IMR-90 (cell line): Measurements from ENCODE around the gene KCTD5. TPM values are rescaled to one million over a fixed set of nuclear protein-coding genes. Genes with fewer than 3 reads are reported as not detected.

Experiments
- ATAC-seq: fragments of 200-7000 bp; cut with Tn5 transposase; 2 replicates; pipeline ENCODE4 v1.9.1; 2020; ENCODE audit warnings: low read depth, mild to moderate bottlenecking, moderate library complexity
- BruUV-seq: library from RNA; stranded (reverse); fragments of 400-500 nt; replicated peaks from 2 replicates; lab custom pipeline; 2021; lab: Mats Ljungman, UMichigan
- CTCF ChIA-PET: fragments of 300-600 bp; formaldehyde crosslinking; extraction: SDS; loops from one replicate; lab custom pipeline; 2021; ENCODE audit warnings: antibody characterized with exemption; lab: Yijun Ruan, JAX
- POLR2A ChIA-PET: fragments of 300-600 bp; sonication (Branson Sonifier 250); formaldehyde crosslinking; loops from one replicate; lab custom pipeline; 2022; ENCODE audit warnings: antibody characterized with exemption; ENCODE audit not compliant: unreplicated experiment; lab: Charles Lee
- DNase-seq: peaks from one replicate; pipeline ENCODE4 v3.0.0; 2013
- H2AFZ ChIP-seq: replicated peaks from 2 replicates; pipeline ENCODE3; 2013; ENCODE audit warnings: low read length, mild to moderate bottlenecking; ENCODE audit not compliant: poor library complexity
- H2AK5ac ChIP-seq: 2 replicates; pipeline ENCODE4 v1.6.1; 2013; ENCODE audit warnings: low read depth, low read length, inconsistent platforms
- H2AK9ac ChIP-seq: replicated peaks from 2 replicates; pipeline ENCODE3; 2013; ENCODE audit warnings: mild to moderate bottlenecking, low read depth, low read length, moderate library complexity; ENCODE audit not compliant: poor library complexity
- H2BK120ac ChIP-seq: 2 replicates; pipeline ENCODE4 v1.6.1; 2013; ENCODE audit warnings: low read depth, low read length, inconsistent platforms
- H2BK15ac ChIP-seq: 3 replicates; pipeline ENCODE4 v1.6.1; 2013; ENCODE audit warnings: low read depth, low read length, inconsistent platforms
- H2BK20ac ChIP-seq: 2 replicates; pipeline ENCODE4 v1.6.1; 2013; ENCODE audit warnings: low read depth, mild to moderate bottlenecking, inconsistent platforms, low read length, moderate library complexity
- H2BK5ac ChIP-seq: 2 replicates; pipeline ENCODE4 v1.6.1; 2013; ENCODE audit warnings: mild to moderate bottlenecking, low read depth, low read length, inconsistent platforms; ENCODE audit not compliant: poor library complexity, severe bottlenecking
- H3K14ac ChIP-seq: replicated peaks from 2 replicates; pipeline ENCODE4 v1.6.1; 2013; ENCODE audit warnings: low read depth, low read length, inconsistent platforms
- H3K18ac ChIP-seq: 2 replicates; pipeline ENCODE4 v1.6.1; 2013; ENCODE audit warnings: low read depth, low read length, control low read depth
- H3K23ac ChIP-seq: 2 replicates; pipeline ENCODE4 v1.6.1; 2013; ENCODE audit warnings: low read depth, low read length, inconsistent platforms
- H3K27ac ChIP-seq: 2 replicates; pipeline ENCODE4 v1.5.1; 2013; ENCODE audit warnings: mild to moderate bottlenecking, control low read depth, low read length; ENCODE audit not compliant: insufficient read depth
- H3K27me3 ChIP-seq: 2 replicates; pipeline ENCODE4 v1.6.1; 2013; ENCODE audit warnings: low read length; ENCODE audit not compliant: control insufficient read depth, insufficient read depth
- H3K36me3 ChIP-seq: 2 replicates; pipeline ENCODE4 v1.6.1; 2013; ENCODE audit warnings: low read length, mixed read lengths; ENCODE audit not compliant: control insufficient read depth, insufficient read depth
- H3K4ac ChIP-seq: 2 replicates; pipeline ENCODE4 v1.6.1; 2013; ENCODE audit warnings: low read depth, low read length, inconsistent platforms
- H3K4me1 ChIP-seq: 2 replicates; pipeline ENCODE4 v1.6.1; 2013; ENCODE audit warnings: low read length, mixed read lengths; ENCODE audit not compliant: control insufficient read depth, insufficient read depth
- H3K4me2 ChIP-seq: 2 replicates; pipeline ENCODE4 v1.6.1; 2013; ENCODE audit warnings: low read depth, mild to moderate bottlenecking, control low read depth, low read length, moderate library complexity
- H3K4me3 ChIP-seq: 2 replicates; pipeline ENCODE4 v1.5.1; 2013; ENCODE audit warnings: low read depth, mild to moderate bottlenecking, control low read depth, low read length, moderate library complexity; ENCODE audit not compliant: insufficient read depth
- H3K56ac ChIP-seq: 2 replicates; pipeline ENCODE4 v1.6.1; 2013; ENCODE audit warnings: low read length, inconsistent platforms; ENCODE audit not compliant: insufficient read depth; ENCODE audit errors: extremely low read depth
- H3K79me1 ChIP-seq, 2 experiments: 2 replicates each; pipeline ENCODE4 v1.6.1; 2013; ENCODE audit warnings: low read length in 2 of 2, inconsistent platforms in 1 of 2, low read depth in 1 of 2
- H3K9ac ChIP-seq: 2 replicates; pipeline ENCODE4 v1.6.1; 2013; ENCODE audit warnings: low read depth, low read length, control low read depth
- H3K9me1 ChIP-seq: 2 replicates; pipeline ENCODE4 v1.6.1; 2013; ENCODE audit warnings: low read length, inconsistent platforms; ENCODE audit not compliant: insufficient read depth
- H3K9me3 ChIP-seq: 2 replicates; pipeline ENCODE4 v1.6.1; 2013; ENCODE audit warnings: low read length; ENCODE audit not compliant: control insufficient read depth, insufficient read depth
- H4K20me1 ChIP-seq: 2 replicates; pipeline ENCODE4 v1.6.1; 2013; ENCODE audit warnings: low read length, inconsistent platforms; ENCODE audit not compliant: insufficient read depth
- H4K5ac ChIP-seq: 2 replicates; pipeline ENCODE4 v1.6.1; 2013; ENCODE audit warnings: mild to moderate bottlenecking, low read depth, low read length, control low read depth
- H4K8ac ChIP-seq, 2 experiments: 2 replicates each; pipeline ENCODE4 v1.6.1; 2013; ENCODE audit warnings: low read depth in 2 of 2, low read length in 2 of 2, control low read depth in 1 of 2, inconsistent platforms in 1 of 2
- H4K91ac ChIP-seq: 2 replicates; pipeline ENCODE4 v1.6.1; 2013; ENCODE audit warnings: low read depth, low read length, inconsistent platforms; ENCODE audit not compliant: insufficient read depth
- BHLHE40 ChIP-seq: fragments of 150-350 bp; IDR thresholded peaks from 2 replicates; pipeline ENCODE4 v1.6.1; 2016; ENCODE audit warnings: mild to moderate bottlenecking, low read depth, low read length
- CEBPB ChIP-seq: IDR thresholded peaks from 2 replicates; pipeline ENCODE4 v1.6.1; 2012; ENCODE audit warnings: low read depth, low read length, improper control_type of control experiment
- CHD1 ChIP-seq: IDR thresholded peaks from 2 replicates; pipeline ENCODE4 v1.6.1; 2012; ENCODE audit warnings: low read depth, low read length, improper control_type of control experiment
- FOS ChIP-seq: fragments of 150-350 bp; IDR thresholded peaks from 2 replicates; pipeline ENCODE4 v1.6.1; 2016; ENCODE audit warnings: low read depth, low read length
- MAFK ChIP-seq: IDR thresholded peaks from 2 replicates; pipeline ENCODE4 v1.6.1; 2012; ENCODE audit warnings: low read depth, low read length, improper control_type of control experiment
- MAZ ChIP-seq: IDR thresholded peaks from 2 replicates; pipeline ENCODE4 v1.6.1; 2012; ENCODE audit warnings: low read depth, mild to moderate bottlenecking, low read length, improper control_type of control experiment, moderate library complexity, borderline replicate concordance
- MXI1 ChIP-seq: IDR thresholded peaks from 2 replicates; pipeline ENCODE4 v1.6.1; 2012; ENCODE audit warnings: low read depth, mild to moderate bottlenecking, low read length, moderate library complexity, borderline replicate concordance
- NFE2L2 ChIP-seq: fragments of 150-350 bp; IDR thresholded peaks from 2 replicates; pipeline ENCODE4 v1.6.1; 2016; ENCODE audit warnings: low read depth, mild to moderate bottlenecking, low read length
- POLR2A ChIP-seq: IDR thresholded peaks from 2 replicates; pipeline ENCODE4 v1.6.1; 2012; ENCODE audit warnings: mild to moderate bottlenecking, low read depth, low read length
- RAD21 ChIP-seq: IDR thresholded peaks from 2 replicates; pipeline ENCODE4 v1.6.1; 2012; ENCODE audit warnings: low read length, improper control_type of control experiment
- RCOR1 ChIP-seq: IDR thresholded peaks from 2 replicates; pipeline ENCODE4 v1.6.1; 2012; ENCODE audit warnings: mild to moderate bottlenecking, low read length, improper control_type of control experiment; ENCODE audit not compliant: insufficient replicate concordance
- RFX5 ChIP-seq: IDR thresholded peaks from 2 replicates; pipeline ENCODE4 v1.8.0; 2012; ENCODE audit warnings: low read depth, mild to moderate bottlenecking, low read length, moderate library complexity
- SMC3 ChIP-seq: fragments of 150-350 bp; IDR thresholded peaks from 2 replicates; pipeline ENCODE4 v1.6.1; 2016; ENCODE audit warnings: low read depth, mild to moderate bottlenecking, antibody characterized with exemption, low read length, moderate library complexity
- WGBS, 2 experiments: methylation state at CpG; one replicate each; pipeline versions ENCODE4 v1.1.5 to v1.1.7; 2013; ENCODE audit warnings: missing lambda C conversion rate in 2 of 2; ENCODE audit not compliant: insufficient read length in 1 of 2; ENCODE audit errors: extremely low coverage in 2 of 2; 5-methylcytosine and 5-hydroxymethylcytosine counted together
- dilution Hi-C: fragments of 300-500 bp; cut with HindIII; formaldehyde crosslinking; loops from one replicate; pipeline ENCODE4 v1.14.3; 2018; ENCODE audit warnings: low sequenced_read_pairs; ENCODE audit not compliant: unreplicated experiment
- in situ Hi-C: fragments of 300-500 bp; cut with MboI; formaldehyde crosslinking; loops from 3 replicates; pipeline ENCODE4 v1.14.3; 2019; ENCODE audit warnings: low sequenced_read_pairs, inconsistent platforms, mixed read lengths
- intact Hi-C: fragments of 100-400 bp; cut with micrococcal nuclease; formaldehyde crosslinking; loops from 2 replicates; pipeline ENCODE4 v1.10.0; 2022
- polyA plus RNA-seq, 3 experiments: library from polyadenylated mRNA; depleted of rRNA; stranded (reverse); fragments of >200 nt; gene quantifications; 2 replicates each; pipeline ENCODE4 v1.2.3, GENCODE V29; 2012; ENCODE audit warnings: low replicate concordance in 1 of 3
- total RNA-seq: library from RNA; depleted of rRNA; stranded (reverse); fragments of >200 nt; gene quantifications from 2 replicates; pipeline ENCODE4 v1.2.3, GENCODE V29; 2012
- TF ChIP-seq, protein P1 (sequence below): fragments of 150-350 bp; IDR thresholded peaks from 2 replicates; pipeline ENCODE4 v1.6.1; 2016; ENCODE audit warnings: low read depth, mild to moderate bottlenecking, low read length, moderate library complexity, borderline replicate concordance
- TF ChIP-seq, protein P2 (sequence below): conservative IDR thresholded peaks from 2 replicates; pipeline ENCODE4 v1.5.1; 2012; ENCODE audit warnings: mild to moderate bottlenecking, low read depth, low read length, improper control_type of control experiment
- TF ChIP-seq, protein P3 (sequence below): fragments of 150-350 bp; IDR thresholded peaks from 2 replicates; pipeline ENCODE4 v1.6.1; 2017; ENCODE audit warnings: mild to moderate bottlenecking, antibody characterized with exemption, low read length, low read depth

Gene KCTD5
- total and polyA plus RNA-seq, 2 of the 4 experiments (the other 2 are of a cell fraction): 17.2 to 56.2 TPM

DNA sequence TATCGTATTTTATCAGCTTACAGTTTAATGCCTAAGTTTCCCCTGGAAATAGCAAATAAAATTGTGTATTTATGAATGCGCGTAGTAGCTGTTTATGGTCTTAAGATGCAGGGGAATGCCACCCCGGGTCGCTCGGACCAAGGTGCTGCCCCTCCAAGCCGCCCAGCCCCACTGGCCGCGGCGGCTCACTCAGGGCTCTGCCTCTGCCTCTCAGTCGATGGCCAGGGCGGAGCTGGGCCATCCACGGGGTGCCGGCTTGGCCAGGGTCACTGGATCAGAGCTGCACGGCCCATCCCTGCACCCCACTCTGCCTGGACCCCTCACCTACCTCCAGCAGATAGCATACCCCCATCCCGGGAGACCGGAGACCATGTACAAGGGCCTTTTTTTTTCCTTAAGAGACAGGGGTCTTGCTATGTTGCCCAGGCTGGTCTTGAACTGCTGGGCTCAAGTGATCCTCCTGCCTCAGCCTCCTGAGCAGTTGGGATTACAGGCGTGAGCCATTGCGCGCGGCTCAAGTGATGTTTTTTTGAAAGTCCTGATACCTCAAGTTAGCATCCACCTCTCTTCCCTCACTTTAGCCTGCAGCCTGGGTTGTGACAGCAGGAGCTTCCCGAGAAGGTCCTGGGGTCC, 26.7 kb downstream of the KCTD5 start:
- BruUV-seq: no TSS peak
- no peak overlapping the region for H3K4me2 ChIP-seq
- POLR2A ChIA-PET: no interaction called here
- no peaks in the 10 kb centered on the region; a peak in 1 of 4 replicates for H3K79me1 ChIP-seq
- no peak overlapping the region for H2AK5ac ChIP-seq
- no peak for ATAC-seq
- H4K8ac ChIP-seq: no peak overlapping the region
- dilution Hi-C loops (no loop called here), intact Hi-C loops (no loop called here), in situ Hi-C loops (no loop called here)
- H3K4ac ChIP-seq: no peak overlapping the region
- no peak overlapping the region for H2BK20ac ChIP-seq
- H3K4me3 ChIP-seq: no peak overlapping the region
- H3K9ac ChIP-seq: no peak overlapping the region
- no peak overlapping the region for H4K91ac ChIP-seq
- 98% methylated on average over 10 of the region's 22 CpGs; no CpG with 5 or more reads in 1 of the 2 experiments for WGBS, 2 experiments
- H2BK120ac ChIP-seq: no peak overlapping the region
- no peak overlapping the region for H2AK9ac ChIP-seq
- H3K9me1 ChIP-seq: no peaks in the 10 kb centered on the region; the same call in 1 of the 2 replicates
- CTCF ChIA-PET: no interaction called here
- no peak for DNase-seq
- no peaks in the 10 kb centered on the region for H3K9me3 ChIP-seq
- H3K27ac ChIP-seq: no peak overlapping the region
- H3K14ac ChIP-seq: no peak overlapping the region
- H3K56ac ChIP-seq: no peak overlapping the region
- H4K5ac ChIP-seq: no peak overlapping the region
- no peak overlapping the region for H3K23ac ChIP-seq
- no peak overlapping the region for H2BK5ac ChIP-seq
- H3K36me3 ChIP-seq: peaks cover 26% of the 10 kb centered on the region
- no peak overlapping the region for H2BK15ac ChIP-seq
- no peak overlapping the region for H3K18ac ChIP-seq
- no peaks in the 10 kb centered on the region for H3K27me3 ChIP-seq
- TF ChIP-seq POLR2A: no peak
- no peak for TF ChIP-seq MAZ
- no peak for TF ChIP-seq SMC3
- TF ChIP-seq, protein P1, sequence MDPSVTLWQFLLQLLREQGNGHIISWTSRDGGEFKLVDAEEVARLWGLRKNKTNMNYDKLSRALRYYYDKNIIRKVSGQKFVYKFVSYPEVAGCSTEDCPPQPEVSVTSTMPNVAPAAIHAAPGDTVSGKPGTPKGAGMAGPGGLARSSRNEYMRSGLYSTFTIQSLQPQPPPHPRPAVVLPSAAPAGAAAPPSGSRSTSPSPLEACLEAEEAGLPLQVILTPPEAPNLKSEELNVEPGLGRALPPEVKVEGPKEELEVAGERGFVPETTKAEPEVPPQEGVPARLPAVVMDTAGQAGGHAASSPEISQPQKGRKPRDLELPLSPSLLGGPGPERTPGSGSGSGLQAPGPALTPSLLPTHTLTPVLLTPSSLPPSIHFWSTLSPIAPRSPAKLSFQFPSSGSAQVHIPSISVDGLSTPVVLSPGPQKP: no peak
- no peak for TF ChIP-seq CEBPB
- TF ChIP-seq RAD21: no peak
- TF ChIP-seq, protein P2, sequence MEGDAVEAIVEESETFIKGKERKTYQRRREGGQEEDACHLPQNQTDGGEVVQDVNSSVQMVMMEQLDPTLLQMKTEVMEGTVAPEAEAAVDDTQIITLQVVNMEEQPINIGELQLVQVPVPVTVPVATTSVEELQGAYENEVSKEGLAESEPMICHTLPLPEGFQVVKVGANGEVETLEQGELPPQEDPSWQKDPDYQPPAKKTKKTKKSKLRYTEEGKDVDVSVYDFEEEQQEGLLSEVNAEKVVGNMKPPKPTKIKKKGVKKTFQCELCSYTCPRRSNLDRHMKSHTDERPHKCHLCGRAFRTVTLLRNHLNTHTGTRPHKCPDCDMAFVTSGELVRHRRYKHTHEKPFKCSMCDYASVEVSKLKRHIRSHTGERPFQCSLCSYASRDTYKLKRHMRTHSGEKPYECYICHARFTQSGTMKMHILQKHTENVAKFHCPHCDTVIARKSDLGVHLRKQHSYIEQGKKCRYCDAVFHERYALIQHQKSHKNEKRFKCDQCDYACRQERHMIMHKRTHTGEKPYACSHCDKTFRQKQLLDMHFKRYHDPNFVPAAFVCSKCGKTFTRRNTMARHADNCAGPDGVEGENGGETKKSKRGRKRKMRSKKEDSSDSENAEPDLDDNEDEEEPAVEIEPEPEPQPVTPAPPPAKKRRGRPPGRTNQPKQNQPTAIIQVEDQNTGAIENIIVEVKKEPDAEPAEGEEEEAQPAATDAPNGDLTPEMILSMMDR: no peak
- TF ChIP-seq BHLHE40: no peak
- TF ChIP-seq, protein P3, sequence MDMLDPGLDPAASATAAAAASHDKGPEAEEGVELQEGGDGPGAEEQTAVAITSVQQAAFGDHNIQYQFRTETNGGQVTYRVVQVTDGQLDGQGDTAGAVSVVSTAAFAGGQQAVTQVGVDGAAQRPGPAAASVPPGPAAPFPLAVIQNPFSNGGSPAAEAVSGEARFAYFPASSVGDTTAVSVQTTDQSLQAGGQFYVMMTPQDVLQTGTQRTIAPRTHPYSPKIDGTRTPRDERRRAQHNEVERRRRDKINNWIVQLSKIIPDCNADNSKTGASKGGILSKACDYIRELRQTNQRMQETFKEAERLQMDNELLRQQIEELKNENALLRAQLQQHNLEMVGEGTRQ: no peak
- TF ChIP-seq RCOR1: no peak
- TF ChIP-seq MAFK: no peak
- TF ChIP-seq FOS: no peak
- TF ChIP-seq MXI1: no peak
- no peak for TF ChIP-seq NFE2L2
- no peak for TF ChIP-seq RFX5
- TF ChIP-seq CHD1: no peak
- H2AFZ ChIP-seq: no peak overlapping the region
- H3K4me1 ChIP-seq: no peaks in the 10 kb centered on the region
- H4K20me1 ChIP-seq: peaks cover 7% of the 10 kb centered on the region
